Non-pigmented ciliary epithelial cell (primary cell): ENCODE measurements around the gene SLC39A8.
"Not testable (repeated sequence)": the region's sequence is repeated elsewhere in the genome, so short reads cannot be mapped to it uniquely, and the experiment has no call there.

ENCODE experiments used
- DNase-seq: peaks from one replicate; pipeline ENCODE4 v3.0.0-alpha.2; 2010; ENCODE audit warnings: low read depth

The SLC39A8 gene

GRCh38 chr4:102344954-102345794 is at the start of gene SLC39A8:
Gene SLC39A8, minus strand, starts transcription at chr4:102345482. Its CDS starts 820 bp downstream, at chr4:102344662.
- no peak for DNase-seq

- no peak for DNase-seq
Observed at GRCh38 chr4:102392033-102392744, 46.9 kb upstream of the SLC39A8 start.

GRCh38 chr4:102390438-102390837 is 45.2 kb upstream of the SLC39A8 start:
- peak; percentile 20 for DNase-seq

GRCh38 chr4:102388611-102389010 is 43.3 kb upstream of the SLC39A8 start:
- no peak for DNase-seq

GRCh38 chr4:102387552-102388150 is 42.4 kb upstream of the SLC39A8 start:
- no peak for DNase-seq

GRCh38 chr4:102386966-102387365 is 41.7 kb upstream of the SLC39A8 start:
- no peak for DNase-seq

GRCh38 chr4:102380253-102380652 is 35.0 kb upstream of the SLC39A8 start:
- DNase-seq, result not testable (repeated sequence)

- DNase-seq, result no peak
Observed at GRCh38 chr4:102362922-102363432, 17.7 kb upstream of the SLC39A8 start.

GRCh38 chr4:102358128-102358527 is 12.8 kb upstream of the SLC39A8 start:
- no peak for DNase-seq

GRCh38 chr4:102357637-102358036 is 12.4 kb upstream of the SLC39A8 start:
- DNase-seq, result not testable (repeated sequence)

- no peak for DNase-seq
Observed at GRCh38 chr4:102356562-102357202, 11.4 kb upstream of the SLC39A8 start.

GRCh38 chr4:102355748-102356147 is 10.5 kb upstream of the SLC39A8 start:
- no peak for DNase-seq

GRCh38 chr4:102354671-102355454 is 9.6 kb upstream of the SLC39A8 start:
- no peak for DNase-seq

GRCh38 chr4:102352781-102353180 is 7.5 kb upstream of the SLC39A8 start:
- DNase-seq, result no peak

GRCh38 chr4:102350634-102351033 is 5.4 kb upstream of the SLC39A8 start:
- DNase-seq, result no peak

- no peak for DNase-seq
Observed at GRCh38 chr4:102348701-102349100, 3.4 kb upstream of the SLC39A8 start.

- DNase-seq, result no peak
Observed at GRCh38 chr4:102345795-102346100, 466 bp upstream of the SLC39A8 start.

GRCh38 chr4:102344520-102344953 is 745 bp downstream of the SLC39A8 start:
- DNase-seq, result no peak

GRCh38 chr4:102343964-102344519 is 1.2 kb downstream of the SLC39A8 start:
- no peak for DNase-seq

GRCh38 chr4:102342404-102343074 is 2.7 kb downstream of the SLC39A8 start:
- DNase-seq, result no peak

GRCh38 chr4:102341201-102341600 is 4.1 kb downstream of the SLC39A8 start:
- no peak for DNase-seq
